Sigmoid colon (tissue), 4 donors: ENCODE results near the gene RNASEL.

Experiments used
- CTCF ChIP-seq, 4 experiments: fragments of 450-650 bp in 3 of 4; fragments of 200-600 bp in 1 of 4; IDR thresholded peaks; one replicate each; pipeline ENCODE4 v1.5.1; 2016 to 2019; ENCODE audit warnings: antibody characterized with exemption in 4 of 4, mild to moderate bottlenecking in 3 of 4, moderate library complexity in 2 of 4
- EP300 ChIP-seq, 4 donors: sonication (generic); formaldehyde crosslinking; IDR thresholded peaks; one replicate each; pipeline ENCODE4 v1.6.1; 2017; ENCODE audit warnings: antibody characterized with exemption in 4 of 4
- POLR2A ChIP-seq, 2 donors: fragments of 450-650 bp; IDR thresholded peaks; one replicate each; pipeline ENCODE4 v1.6.1; 2016; ENCODE audit warnings: antibody characterized with exemption in 2 of 2, mild to moderate bottlenecking in 2 of 2, moderate library complexity in 2 of 2
- POLR2AphosphoS5 ChIP-seq, 4 donors: sonication (generic); formaldehyde crosslinking; IDR thresholded peaks; one replicate each; pipeline ENCODE4 v1.6.1; 2017; ENCODE audit warnings: antibody characterized with exemption in 4 of 4

- TF ChIP-seq POLR2A (IDR thresholded peaks at IDR 0.05) (no peak), CTCF (IDR thresholded peaks at IDR 0.05) (no peak), POLR2AphosphoS5 (IDR thresholded peaks at IDR 0.05) (no peak), EP300 (IDR thresholded peaks at IDR 0.05) (no peak)
These were observed 4.3 kb downstream of the RNASEL start for GRCh38 chr1:182584746-182585145.
